Measurements from ENCODE around the gene SYCP1.
"Not testable (repeated sequence)": the region's sequence is repeated elsewhere in the genome, so short reads cannot be mapped to it uniquely, and the experiment has no call there.

SYCP1 gene

DNA sequence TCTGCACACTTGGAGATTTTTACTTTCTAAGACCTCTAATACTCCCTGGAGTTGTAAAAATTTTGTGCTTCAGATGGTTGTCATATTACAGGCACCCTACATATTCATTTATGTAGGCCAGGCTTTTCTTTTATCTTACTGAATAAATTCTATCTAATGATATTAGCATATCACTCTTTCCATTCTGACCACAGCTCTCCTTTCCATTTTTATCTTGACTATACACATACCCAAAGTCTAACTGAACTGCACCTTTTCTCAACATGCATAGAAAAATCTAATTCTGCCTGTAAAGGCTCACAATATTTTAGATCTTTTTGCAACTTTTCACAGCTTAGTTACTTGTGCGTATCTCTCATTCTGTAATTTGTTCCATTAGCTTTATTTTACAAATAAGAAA lies 122.2 kb downstream of the SYCP1 start:
- DNase-seq (ENCODE audit: extremely low read depth in 1 of 2, low read depth in 1 of 2): no peak

DNA sequence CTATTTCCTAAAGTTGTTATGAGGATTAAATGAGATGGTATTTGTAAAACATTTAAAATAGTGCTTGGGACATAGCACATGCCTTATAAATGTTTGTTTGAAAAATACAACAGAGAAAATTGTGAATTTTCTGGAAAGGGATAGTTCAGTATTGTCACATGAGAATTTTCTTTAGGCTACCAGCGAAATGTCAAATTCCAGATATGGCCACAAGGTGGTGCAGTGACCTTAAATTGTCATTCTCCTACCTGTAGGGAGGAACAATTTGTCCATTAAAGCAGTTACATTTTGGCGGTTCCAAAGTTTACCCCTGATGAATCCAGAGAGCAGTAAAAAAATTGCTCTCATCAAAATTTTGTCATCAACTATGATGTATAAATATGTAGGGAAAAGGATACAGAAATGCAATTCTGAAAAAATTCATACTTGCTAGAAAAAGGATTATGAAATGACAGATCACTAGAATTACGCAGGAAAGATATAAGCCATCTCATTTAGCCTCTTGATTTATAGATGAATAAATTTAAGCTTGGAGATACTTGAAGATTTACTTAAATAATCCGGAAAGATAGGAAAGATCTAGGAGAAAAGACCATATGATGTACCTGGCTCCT lies 124.7 kb downstream of the SYCP1 start:
- DNase-seq (ENCODE audit: extremely low read depth in 1 of 2, low read depth in 1 of 2): peak; percentile 32 to 52

DNA sequence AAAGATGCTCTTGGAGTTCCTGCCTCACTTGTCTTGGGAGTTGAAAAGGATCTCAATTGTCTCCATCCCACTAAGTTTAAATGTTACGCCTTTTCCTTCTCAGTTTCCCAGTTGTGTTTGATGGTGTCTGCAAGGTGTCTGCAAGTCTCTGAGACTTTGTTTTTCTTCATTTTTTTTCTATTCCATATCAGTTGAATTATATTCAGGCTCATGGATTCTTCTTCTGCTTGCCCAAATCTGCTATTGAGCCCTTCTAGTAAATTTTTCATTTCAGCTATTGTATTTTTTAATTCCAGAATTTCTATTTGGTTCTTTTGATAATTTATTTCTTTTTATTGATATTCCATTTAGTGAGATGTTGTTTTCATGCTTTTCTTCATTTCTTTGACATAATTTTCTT lies 127.6 kb downstream of the SYCP1 start:
- no peak for DNase-seq (ENCODE audit: extremely low read depth in 1 of 2, low read depth in 1 of 2)

DNA sequence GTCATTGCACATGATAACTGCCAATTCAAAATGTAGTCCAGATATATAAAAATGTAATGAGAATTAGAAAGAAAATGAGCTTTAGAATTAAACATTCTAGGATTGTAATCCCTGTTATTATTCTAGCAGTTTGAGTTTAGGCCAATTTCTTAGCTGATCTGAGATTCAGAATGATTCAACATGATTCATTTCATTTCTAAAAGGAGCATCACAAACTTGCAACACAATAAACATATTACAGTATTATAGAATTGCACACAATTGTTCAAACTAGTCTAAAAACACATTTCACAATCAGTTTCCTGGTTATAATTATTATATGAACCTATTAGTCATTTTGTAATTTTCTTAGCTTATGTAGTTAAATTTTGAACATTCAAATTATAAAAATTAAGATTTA lies 131.6 kb downstream of the SYCP1 start:
- no peak for DNase-seq (ENCODE audit: extremely low read depth in 1 of 2, low read depth in 1 of 2)

DNA sequence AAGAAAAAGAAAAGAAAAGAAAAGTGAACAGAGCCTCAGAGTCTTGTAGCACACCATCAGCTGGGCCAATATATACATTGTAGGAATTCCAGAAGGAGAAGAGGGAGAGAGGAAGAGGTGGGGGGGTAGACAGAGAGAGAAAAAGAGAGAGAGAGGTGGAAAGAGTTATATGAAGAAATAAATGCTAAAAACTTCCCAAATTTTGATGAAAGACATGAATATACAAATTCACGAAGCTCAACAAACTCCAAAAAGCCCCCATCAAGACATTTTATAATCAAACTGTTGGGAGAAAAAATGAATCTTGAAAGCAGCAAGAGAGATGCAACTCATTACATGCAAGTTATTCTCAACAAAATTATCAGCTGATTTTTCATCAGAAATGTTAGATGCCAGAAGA lies 133.4 kb downstream of the SYCP1 start:
- DNase-seq (ENCODE audit: extremely low read depth in 1 of 2, low read depth in 1 of 2): no peak

DNA sequence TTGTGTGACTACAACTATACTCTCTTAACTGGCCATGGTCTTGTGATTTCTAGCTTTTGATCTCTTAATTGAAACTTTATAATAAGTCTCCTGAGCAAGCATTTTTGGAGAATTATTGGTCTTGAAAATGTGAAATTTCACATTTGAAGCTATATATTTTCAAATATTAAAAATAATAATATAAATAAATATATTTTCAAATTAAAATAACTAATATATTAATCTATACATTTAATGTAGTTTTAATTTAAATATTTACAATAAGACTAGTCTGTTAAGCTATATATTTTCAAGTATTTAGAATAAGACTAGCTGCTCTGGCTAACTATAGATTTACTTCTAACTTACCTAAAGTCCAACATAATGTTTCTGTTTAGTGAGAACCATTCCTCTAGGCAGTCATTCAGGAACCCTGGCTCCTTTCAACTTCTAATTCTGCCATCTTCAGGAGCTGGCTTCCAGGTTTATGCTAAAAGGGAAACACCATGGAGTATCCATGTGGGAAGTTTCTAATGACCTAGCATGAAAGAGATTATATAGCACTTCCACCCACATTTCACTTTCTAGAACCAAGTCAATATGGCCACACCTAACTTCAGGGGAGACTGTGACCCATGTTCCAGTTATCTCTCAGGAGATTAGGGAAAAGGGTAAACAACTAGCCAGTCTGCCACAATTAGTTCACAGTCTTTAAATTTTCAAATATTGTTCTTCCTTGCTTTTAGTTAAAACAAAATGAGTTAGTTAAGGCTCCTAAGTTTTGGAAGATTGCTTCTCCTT lies 143.0 kb downstream of the SYCP1 start:
- DNase-seq (ENCODE audit: extremely low read depth in 1 of 2, low read depth in 1 of 2): no peak

DNA sequence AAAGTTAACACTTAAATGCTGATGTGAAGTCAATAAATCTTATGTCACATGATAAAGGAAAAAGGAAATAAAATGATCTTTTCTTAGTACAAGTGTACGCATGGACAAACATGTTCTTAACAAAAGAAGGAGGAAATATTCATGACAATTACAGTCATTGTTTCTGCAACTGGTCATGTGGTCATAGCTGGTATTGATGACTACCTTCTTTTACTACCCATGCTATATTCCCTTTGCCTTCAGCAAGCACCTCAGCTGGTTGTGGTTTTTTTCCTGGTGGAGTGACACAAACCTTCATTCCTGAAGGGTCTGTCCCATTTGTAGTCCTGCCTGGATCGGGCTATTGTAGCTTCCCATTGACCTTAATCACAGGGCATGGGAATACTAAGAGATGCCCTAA lies 151.5 kb downstream of the SYCP1 start:
- no peak for DNase-seq (ENCODE audit: extremely low read depth in 1 of 2, low read depth in 1 of 2)

DNA sequence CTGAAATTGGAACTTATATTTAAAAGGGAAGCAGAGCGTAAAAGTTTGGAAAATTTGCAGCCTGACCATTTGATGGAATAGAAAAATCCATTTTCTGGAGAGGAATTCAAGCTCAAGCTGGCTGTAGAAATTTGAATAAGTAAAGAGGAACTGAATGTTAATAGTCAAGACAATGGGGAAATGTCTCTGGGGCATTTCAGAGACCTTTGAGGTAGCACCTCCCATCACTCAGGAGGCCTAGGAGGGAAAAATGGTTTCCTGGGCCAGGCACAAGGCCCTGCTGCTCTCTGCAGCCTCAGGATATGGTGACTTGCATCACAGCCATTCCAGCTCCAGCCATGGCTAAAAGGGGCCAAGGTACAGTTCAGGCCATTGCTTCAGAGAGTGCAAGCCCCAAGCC lies 157.3 kb downstream of the SYCP1 start:
- DNase-seq (ENCODE audit: extremely low read depth in 1 of 2, low read depth in 1 of 2): no peak

DNA sequence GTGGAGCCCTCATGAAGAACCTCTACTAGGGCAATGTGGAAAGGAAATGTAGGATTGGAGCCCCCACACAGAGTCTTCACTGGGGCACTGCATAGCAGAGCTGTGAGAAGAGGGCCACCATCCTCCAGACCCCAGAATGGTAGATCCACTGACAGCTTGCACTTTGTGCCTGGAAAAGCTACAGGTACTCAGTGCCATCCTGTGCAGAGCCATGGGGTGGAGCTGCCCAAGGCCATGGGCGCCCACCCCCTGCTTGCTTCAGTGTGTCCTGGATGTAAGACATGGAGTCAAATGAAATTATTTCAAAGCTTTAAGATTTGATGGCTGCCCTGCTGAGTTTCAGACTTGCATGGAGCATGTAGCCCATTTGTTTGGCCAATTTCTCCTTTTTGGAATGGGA lies 157.8 kb downstream of the SYCP1 start:
- DNase-seq (ENCODE audit: extremely low read depth in 1 of 2, low read depth in 1 of 2): no peak

DNA sequence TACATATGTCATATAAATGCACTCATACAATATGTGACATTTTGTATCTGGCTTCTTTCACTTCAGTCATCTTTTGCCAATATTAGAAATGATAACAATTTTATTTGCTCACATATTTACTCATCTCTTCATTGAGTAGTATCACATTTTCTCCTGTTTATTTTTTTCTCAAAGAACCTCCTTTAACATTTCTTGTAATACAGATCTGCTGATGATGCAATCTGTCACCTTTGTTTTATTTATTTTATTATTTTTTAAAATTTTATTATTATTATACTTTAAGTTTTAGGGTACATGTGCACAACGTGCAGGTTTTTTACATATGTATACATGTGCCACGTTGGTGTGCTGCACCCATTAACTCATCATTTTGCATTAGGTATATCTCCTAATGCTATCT lies 159.1 kb downstream of the SYCP1 start:
- DNase-seq (ENCODE audit: extremely low read depth in 1 of 2, low read depth in 1 of 2): no peak

DNA sequence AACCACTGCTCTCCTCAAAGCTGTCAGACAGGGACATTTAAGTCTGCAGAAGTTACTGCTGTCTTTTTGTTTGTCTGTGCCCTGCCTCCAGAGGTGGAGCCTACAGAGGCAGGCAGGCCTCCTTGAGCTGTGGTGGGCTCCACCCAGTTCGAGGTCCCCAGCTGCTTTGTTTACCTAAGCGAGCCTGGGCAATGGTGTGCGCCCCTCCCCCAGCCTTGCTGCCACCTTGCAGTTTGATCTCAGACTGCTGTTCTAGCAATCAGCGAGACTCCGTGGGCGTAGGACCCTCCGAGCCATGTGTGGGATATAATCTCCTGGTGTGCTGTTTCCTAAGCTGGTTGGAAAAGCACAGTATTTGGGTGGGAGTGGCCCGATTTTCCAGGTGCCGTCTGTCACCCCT lies 164.9 kb downstream of the SYCP1 start:
- DNase-seq (ENCODE audit: extremely low read depth in 1 of 2, low read depth in 1 of 2): not testable (repeated sequence)

DNA sequence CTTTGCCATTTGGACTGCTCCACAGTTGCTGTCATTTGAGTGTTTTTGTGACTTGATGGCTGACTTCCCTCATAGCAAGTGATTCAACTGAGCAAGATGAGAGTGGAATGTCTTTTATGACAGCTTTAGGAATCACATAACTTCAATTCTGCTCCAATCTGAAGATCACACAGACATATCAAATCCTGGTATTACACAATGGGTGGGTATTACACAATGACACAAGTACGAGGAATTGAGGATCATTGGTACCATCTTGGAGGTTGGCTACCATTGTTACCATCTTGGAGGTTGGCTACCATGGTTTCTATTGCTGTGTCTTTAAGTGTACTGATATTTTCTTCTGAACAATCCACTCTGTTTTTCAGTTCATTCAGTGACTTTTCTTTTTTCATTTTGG lies 166.5 kb downstream of the SYCP1 start:
- no peak for DNase-seq (ENCODE audit: extremely low read depth in 1 of 2, low read depth in 1 of 2)

DNA sequence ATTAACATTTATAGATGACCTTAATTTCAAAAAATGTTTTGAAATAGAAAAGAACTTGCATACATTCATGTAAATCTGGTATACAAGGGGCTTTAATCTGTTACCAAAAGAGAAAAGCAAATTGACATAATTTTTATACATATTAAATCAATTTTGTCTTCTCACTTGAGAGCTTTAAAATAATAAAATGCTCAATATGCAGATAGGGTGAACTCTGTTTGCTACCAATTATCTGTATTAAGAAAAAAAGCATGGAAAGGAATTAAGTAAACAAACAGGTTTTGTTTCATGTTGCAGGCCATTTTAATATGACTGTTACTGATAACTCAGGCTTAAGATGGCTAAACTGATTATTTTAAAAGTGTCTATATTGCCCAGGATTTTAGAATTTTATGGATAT lies 168.9 kb downstream of the SYCP1 start:
- DNase-seq (ENCODE audit: extremely low read depth in 1 of 2, low read depth in 1 of 2): no peak

DNA sequence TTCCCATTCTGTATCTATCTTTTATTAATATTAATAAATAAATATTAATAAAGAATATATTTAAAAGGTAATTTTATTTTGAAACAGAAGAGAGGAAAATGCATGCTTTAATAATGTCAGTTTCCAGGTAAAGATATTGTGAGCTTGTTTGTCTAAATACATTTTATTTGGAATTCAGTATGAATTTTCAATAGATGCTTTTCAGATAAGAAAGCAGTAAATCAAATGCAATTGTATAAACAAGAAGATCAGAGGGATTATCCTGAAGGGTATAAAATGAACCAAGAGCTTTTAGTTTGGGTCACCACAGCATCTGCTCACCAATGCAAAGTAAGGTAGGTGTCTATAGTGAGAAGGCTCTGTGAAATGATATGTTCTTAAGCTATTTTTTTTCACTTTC lies 174.9 kb downstream of the SYCP1 start, which contains the start of gene TSHB:
Gene TSHB, plus strand, starts transcription at position 301 of the 400 bp plus-strand sequence. CDS start 3,537 bp downstream, outside the sequence.
- DNase-seq (ENCODE audit: extremely low read depth in 1 of 2, low read depth in 1 of 2): no peak

DNA sequence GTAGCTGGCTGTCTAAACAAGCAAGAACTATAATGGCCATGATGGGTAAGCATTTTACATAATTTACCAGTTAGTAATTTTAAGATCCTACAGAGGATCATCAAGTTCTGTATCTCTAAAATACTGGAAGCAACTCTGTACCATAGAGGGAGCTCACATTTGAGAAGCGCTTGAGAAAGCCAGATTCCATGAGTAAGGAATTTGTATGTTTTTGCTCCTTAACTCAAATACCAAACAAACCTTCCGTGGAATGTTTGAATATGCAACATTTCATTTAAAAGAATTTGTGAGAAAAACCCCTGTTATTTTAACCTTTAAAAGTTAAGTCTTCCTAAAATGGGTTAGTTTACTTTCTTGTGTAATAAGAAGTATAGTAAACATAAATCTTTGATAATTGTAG lies 176.9 kb downstream of the SYCP1 start:
- DNase-seq (ENCODE audit: extremely low read depth in 1 of 2, low read depth in 1 of 2): no peak

DNA sequence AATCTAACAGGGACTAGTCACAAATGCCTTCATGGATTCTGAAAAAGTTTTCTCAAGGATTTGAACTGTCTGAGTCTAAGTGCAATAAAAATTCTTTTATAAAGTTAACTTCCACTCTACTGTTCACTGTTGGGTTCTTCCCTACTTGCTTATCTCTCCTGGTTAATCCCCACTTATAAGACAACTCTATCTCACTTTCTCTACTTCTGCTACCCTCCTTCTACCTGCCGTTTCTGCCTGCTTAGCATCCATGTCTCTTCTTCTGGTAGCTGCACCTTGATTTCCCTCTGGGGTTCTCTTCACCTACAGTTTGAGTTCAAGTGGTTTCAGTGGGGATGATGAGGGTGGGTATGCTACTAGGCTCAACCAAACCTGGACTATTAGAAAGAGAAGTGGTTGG lies 181.0 kb downstream of the SYCP1 start:
- DNase-seq (ENCODE audit: extremely low read depth in 1 of 2, low read depth in 1 of 2): no peak

DNA sequence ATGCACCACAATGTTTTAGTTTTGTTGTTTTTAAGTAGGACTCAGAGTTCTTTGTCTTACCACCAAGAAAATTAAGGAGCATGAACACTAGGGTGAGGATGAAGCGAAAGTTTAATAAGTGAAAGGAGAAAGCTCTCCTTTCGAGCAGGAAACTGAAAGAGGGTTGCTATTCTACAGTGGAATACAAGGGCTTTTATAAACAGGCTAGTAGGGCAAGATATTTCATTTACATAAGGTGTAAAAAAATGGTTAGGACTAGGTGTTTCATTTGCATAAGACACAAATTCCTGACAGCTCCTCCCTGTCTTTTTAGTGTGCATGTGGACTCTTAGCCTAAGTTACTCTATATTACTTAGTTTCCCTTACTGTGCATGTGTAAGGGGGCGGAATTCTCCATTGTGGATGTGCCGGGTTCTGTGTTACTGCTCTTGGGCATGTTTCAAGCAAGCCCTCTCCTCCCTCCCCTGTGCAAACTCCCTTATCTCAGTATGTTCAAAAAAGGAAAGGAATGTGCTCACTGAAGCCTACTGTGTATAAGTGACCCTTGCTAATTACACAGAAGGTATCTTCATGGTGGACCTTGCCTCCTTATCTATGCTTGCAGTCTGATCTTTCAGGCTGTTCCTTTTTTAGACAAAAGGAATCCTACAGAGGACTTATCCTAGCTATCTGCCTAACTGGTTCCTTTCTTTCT lies 182.3 kb downstream of the SYCP1 start:
- DNase-seq (ENCODE audit: extremely low read depth in 1 of 2, low read depth in 1 of 2): no peak

DNA sequence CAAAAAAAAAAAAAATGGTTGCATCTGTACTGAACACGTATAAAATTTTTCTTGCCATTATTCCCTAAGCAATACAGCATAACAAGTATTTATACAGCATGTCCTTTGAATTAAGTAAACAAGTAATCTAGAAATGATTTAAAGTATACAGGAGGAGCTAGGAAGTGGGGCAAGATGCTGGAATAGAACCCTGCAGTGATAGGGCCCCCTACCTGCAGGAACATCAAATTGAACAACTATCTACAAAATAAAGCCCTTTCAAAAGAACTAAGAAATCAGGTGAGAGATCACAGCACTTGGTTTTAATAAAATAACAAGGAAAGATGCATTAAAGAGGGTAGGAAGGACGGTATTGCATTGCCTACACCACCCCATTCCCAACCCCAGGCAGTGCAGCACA lies 185.8 kb downstream of the SYCP1 start:
- DNase-seq (ENCODE audit: extremely low read depth in 1 of 2, low read depth in 1 of 2): no peak

DNA sequence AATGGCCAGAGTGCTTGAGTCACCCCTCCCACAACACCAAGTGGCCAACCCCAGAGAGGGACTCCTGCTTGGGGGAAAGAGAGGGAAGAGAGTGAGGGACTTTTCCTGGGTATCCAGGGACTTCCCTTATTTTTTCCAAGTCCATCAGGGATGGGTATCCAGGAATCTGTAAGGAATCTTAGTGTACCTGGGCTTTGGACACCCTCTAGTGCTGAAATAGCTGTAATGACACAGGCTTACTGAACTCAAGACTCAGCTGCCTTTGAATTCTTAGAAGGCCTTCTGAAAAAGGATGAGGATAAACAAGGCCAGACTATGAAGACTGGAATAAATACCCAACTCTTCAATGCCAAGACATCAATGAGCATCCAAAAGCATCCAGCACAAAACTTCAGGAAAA lies 187.0 kb downstream of the SYCP1 start:
- no peak for DNase-seq (ENCODE audit: extremely low read depth in 1 of 2, low read depth in 1 of 2)
